Measurements from ENCODE around the gene VAT1L.
"Not testable (repeated sequence)": the region's sequence is repeated elsewhere in the genome, so short reads cannot be mapped to it uniquely, and the experiment has no call there.

Gene VAT1L

DNA sequence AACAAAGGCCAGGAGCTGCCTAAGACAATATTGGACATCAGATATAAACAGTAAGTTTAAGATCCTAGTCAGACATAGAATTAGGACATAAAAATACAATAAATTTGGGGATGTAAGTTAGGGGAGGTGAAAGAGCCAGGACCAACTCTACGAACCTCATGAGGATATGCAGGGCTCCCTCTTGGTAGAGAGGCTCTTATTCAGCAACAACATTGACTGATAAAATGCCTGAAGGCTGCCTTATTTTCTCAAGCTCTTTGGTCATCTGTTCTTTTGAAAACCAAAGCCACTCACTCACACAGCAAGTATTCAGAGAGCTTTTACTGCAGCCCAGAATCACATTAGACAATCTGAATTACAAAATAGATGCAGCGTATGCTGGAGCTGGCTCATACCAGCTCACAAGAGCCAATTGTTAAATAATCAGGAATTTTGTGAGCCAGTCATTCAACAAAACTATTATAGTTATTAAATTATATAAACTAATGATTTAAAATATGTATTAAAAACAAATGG lies 125.4 kb downstream of the VAT1L start:
- no peak for DNase-seq

DNA sequence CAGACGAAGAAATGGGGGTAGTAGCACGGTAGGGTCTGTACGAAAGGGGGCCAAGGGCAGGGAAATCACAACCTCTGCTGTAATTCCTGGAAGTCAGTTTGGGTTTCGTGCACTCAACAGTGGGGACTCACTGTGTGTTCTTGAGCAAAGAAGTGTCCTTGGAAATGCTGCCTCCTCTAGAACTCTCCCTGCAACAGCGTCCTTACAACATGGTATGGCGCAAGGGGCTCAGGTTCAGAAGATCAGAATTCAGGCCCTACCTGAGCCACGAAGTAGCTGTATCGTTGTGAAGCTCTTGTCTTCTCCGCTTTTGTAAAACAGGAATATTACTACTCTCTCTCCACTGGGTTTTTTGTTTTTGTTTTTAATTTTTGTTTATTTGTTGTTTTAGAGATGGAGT lies 127.7 kb downstream of the VAT1L start:
- DNase-seq: no peak

DNA sequence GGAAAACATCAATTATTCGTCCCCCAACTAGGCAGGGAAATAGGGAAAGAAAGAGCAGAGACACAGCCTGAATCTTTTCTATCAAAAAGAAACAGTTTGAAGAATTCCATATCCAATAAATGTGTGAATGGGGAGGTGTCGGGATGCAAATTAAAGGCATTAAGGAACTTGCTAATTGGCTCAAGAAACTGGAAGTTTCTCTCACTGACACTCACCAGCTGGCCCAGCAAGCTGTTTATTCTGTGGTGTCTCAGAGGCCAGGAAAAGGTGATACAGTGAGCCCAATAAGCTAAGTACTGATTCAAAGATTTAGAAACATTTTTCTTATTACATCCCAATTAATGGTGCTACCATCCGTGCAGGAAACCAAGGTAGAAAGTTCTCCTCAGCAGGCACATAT lies 129.6 kb downstream of the VAT1L start:
- DNase-seq: no peak

GRCh38 chr16:77918809-77919707 lies 130.7 kb downstream of the VAT1L start:
- DNase-seq: no peak

- DNase-seq: no peak
Observed at GRCh38 chr16:77919761-77920415, 131.5 kb downstream of the VAT1L start.

DNA sequence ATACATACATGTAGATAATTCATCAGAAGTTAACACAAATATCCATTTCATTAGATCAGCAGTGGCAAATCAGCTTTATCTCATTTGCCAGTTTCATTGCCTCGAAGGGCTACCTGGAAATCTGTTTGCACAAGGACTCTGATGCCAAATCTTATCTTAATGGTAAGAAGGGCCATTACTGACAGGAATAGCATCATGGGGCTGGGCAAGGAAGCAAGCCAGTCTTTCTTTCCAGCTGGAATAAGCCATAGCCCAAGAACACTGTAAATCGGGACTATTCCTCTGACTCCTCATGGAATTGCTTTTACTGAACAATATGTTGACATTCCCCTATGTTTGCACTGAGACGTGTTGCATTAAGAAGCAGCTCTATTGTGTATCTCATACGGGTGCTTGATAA lies 132.6 kb downstream of the VAT1L start:
- DNase-seq: no peak

GRCh38 chr16:77922228-77922754 lies 133.9 kb downstream of the VAT1L start:
- DNase-seq: no peak

GRCh38 chr16:77925531-77925930 lies 137.2 kb downstream of the VAT1L start:
- DNase-seq: no peak

DNA sequence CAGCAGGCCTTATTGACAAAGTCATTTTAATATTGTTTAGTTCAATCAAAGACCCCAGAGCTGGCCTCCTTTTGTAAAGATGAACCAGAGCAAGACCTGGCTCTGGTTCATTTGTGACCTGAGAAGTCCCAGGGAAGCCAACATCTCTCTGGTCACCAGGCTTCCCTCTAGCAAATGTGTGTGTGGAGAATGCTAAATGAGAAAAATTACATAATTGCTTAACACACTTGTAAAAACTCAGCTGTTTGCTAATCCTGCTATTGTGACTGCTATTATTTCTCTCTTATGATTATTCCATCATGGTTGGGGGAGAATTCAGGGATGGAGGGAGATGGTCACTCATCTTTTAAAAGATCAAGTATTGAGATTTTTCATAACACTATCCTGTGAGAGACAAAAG lies 139.7 kb downstream of the VAT1L start:
- no peak for DNase-seq

GRCh38 chr16:77929004-77929403 lies 140.6 kb downstream of the VAT1L start:
- no peak for DNase-seq

GRCh38 chr16:77931058-77931457 lies 142.7 kb downstream of the VAT1L start:
- DNase-seq: no peak

GRCh38 chr16:77937473-77938149 lies 149.2 kb downstream of the VAT1L start:
- DNase-seq: no peak

GRCh38 chr16:77938913-77939312 lies 150.5 kb downstream of the VAT1L start:
- no peak for DNase-seq

GRCh38 chr16:77939968-77940367 lies 151.6 kb downstream of the VAT1L start:
- DNase-seq: no peak

DNA sequence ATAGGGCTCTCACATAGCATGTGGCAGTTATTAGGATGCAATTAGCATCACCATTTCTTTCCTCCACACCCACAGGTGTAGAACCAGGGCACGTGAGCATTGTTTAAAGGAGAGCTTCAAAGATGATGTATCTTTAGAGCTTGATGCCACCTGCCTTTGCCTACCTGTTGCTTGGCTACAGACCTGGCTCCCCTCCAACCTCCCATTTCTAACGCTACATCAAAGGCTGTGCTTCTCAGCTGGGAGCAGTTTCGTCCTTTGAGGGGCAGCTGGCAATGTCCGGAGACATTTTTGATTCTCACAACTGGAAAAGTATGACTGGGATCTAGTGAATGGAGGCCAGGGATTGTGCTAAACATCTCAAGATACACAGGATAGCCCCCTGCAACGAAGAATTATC lies 155.4 kb downstream of the VAT1L start:
- no peak for DNase-seq

GRCh38 chr16:77944631-77945030 lies 156.3 kb downstream of the VAT1L start:
- no peak for DNase-seq

DNA sequence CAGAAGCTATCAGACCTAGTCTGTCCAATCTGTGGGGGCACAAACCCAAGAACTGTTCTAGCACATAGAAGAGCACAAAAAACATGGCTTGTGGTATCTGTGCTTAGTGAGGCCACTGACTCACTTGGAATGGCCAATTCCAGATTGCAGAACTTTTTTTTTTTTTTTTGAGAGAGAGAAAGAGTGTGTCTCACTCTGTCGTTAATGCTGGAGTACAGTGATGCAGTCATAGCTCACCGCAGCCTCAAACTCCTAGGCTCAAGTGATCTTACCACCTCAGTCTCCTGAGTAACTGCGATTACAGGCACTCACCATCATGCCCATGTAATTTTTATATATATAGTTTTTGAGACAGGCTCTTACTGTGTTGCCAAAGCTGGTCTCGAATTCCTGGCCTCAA lies 156.8 kb downstream of the VAT1L start:
- DNase-seq: no peak

GRCh38 chr16:77946823-77947222 lies 158.5 kb downstream of the VAT1L start:
- no peak for DNase-seq

- DNase-seq: not testable (repeated sequence)
Observed at GRCh38 chr16:77947590-77947989, 159.2 kb downstream of the VAT1L start.

- DNase-seq: no peak
Observed at GRCh38 chr16:77948835-77949234, 160.5 kb downstream of the VAT1L start.

GRCh38 chr16:77949445-77949844 lies 161.1 kb downstream of the VAT1L start:
- no peak for DNase-seq

DNA sequence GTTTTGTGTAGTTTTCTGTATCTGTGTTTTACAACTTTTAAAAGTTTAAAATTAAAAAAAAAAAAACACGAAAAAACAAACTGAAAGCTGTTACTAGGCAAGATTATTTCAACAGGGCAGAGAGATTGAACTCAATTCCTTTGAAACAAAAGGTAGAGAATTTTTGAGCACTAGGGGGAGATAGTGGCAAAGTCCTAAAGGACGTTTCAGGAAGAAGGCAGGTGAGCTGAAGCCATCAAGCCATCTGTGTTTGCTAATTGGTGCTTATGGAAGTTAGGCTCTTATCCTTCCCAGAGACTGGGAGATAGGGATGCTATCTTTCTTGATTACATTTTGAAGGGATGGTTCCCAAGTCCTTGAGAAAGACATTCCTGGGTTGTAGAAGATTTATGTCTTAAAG lies 163.4 kb downstream of the VAT1L start:
- no peak for DNase-seq

DNA sequence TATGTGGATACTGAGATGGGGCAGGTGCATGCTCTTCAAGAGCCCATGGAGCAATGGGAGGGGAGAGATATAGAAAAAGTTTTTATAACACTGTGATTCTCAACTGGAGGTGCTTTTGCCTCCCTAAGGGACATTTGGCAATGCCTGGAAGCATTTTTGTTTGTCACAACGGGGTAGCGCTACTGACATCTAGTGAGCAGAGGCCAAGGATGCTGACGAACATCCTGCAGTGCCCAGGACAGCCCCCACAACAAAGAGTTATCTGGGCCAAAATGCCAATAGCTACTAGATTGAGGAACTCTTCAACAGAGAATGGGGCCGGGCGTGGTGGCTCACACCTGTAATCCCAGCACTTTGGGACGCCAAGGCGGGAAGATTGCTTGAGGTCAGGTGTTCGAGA lies 166.8 kb downstream of the VAT1L start:
- no peak for DNase-seq

Data from activated T-cell treated with anti-CD3 and anti-CD28 coated beads for 4 hours (primary cell).